ENCODE results near the gene C1QTNF12.
"Not testable (repeated sequence)": the region's sequence is repeated elsewhere in the genome, so short reads cannot be mapped to it uniquely, and the experiment has no call there.

C1QTNF12 gene

GRCh38 chr1:1259119-1259488, 12.6 kb upstream of the C1QTNF12 start:
- no peak for DNase-seq

DNA sequence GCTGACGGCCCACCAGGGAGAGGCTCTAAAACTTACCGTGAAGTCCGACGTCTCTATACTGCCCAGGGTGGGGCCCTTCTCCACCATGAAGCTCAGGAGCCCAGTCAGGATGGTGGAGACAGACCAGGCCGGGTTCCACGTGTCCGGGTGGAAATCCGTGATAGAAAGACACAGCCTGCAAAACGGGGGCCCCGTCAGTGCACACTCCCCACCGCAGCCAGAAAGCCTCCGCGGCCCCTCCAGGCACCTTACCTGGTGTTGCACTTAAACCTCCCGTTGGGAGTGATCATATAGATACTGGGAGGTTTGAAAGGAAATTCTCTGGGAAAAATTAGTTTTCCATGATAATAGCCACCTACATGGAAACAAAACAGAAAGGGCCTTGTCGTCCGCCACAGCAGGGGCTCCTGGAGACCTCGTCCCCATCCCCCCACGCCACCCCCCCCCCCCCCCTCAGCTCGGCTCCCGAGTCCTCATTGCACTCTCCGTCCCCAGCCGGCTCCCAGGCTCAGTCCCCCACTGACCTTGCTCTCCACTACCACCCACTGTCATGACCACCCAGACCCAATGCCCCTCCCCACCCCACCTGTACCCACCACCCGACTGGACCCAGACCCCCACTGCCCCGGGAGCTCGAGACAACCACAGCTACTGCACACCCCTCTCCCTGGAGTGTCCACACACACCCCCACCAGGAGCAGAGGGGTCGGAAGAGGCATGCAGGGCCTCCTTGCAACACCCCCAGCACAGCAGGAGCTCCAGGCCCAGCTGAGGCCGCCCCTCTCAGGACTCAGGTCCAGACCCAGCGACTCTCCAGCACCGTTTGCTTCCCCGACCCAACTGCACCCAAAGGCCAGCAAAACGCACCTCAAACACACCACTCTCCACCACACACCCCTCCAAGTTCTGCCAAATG, 10.7 kb upstream of the C1QTNF12 start:
- DNase-seq: no peak

GRCh38 chr1:1255611-1256010, 9.1 kb upstream of the C1QTNF12 start:
- DNase-seq: no peak

DNA sequence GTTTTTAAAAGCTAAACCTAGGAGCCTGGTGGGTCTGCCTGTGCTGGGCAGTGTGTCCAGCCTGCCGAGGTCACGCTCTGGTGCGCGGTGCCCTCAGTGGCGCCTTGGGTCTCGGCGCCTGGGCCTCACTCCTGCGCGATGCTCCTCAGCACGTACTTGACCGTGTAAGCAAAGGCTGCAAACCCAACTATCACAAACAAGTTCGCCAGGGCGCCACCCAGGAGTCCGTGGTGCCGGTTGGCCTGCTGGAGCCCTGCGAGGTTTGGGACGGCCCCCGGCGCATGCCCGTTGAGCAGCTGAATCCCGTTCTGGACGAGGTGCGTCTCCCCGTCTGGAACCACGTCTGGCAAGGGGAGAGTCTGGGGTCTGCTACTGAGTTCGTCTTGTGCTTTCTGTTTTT, 8.6 kb upstream of the C1QTNF12 start:
- DNase-seq: no peak

GRCh38 chr1:1254667-1254998, 8.1 kb upstream of the C1QTNF12 start:
- DNase-seq: no peak

DNA sequence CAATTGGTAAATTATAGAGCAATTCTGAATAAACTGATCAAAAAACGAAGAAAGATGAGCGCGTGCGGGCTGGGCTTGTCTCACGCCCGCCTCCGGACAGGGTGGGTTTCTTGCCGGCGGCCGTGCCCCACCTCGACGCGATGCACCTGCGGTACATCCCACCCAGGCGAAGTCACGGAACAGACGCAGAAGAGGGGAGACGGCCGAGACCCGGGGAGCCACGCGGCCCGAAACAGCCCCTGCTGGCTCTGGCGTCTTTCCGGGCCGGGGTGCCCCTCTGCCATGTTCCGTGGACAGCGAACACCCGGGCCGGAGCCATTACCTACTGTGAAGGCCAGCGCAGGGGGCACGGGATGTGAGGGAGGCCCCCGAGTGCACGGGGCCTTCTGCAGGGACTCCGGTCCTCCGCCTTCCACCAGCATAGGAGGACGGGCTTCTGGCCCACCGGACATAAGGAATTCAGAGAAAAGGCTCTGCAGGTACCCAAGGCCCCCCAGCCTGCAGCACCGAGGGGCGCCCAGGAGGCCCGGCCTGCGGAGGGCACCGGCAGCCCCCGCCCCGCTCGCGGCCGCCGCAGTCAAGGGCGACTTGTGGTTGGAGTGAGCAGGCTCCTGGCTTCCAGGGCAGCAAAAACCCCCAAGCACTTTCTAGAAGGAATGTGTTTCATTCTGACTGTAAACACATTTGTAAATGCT, 7.6 kb upstream of the C1QTNF12 start:
- no peak for DNase-seq

DNA sequence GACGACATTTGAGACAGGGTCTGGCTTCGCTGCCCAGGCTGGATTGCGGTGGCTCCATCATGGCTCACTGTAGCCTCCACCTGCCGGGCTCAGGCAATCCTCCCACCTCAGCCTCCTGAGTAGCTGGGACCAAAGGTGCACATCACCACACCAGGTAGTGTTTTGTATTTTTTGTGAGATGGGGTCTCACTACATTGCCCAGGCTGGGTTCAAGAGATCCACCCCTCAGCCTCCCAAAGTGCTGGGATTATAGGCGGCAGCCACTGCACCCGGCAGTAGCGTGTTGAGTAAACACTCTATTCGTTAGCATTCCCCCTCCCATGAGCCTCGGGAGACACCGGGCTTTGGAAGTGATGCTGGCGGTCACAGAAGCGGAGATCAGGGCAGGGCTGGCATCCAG, 6.8 kb upstream of the C1QTNF12 start:
- no peak for DNase-seq

GRCh38 chr1:1250786-1251284, 4.3 kb upstream of the C1QTNF12 start:
- DNase-seq: peak; percentile 75

GRCh38 chr1:1248009-1248913, 1.7 kb upstream of the C1QTNF12 start:
- not testable (repeated sequence) for DNase-seq

DNA sequence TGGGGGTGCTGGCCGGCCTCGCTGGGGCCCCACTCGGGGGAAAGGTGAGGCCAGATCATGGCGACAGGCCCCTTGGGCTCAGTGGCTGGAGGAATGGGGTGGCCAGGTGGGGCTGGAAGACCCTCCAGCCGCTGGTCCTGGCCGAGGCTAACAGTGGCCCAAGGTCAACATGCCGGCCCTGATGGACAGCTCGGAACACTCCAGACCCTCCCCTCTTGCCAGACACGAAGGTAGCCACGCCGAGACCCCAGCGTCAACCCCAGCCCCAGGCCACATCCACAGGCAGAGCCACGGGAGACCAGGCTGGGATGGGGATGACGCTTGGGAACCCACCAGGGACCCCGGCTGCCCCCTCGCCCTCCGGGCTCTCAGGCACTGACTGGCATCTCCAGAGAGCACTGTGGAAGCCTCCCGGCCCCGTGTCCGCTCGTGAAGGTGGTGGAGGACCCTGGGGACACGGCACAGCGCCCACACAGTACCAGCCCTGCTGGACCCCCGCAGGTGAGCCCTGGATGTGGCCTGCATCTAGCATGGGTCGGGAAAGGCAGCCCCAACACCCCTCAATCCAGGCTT, 905 bp upstream of the C1QTNF12 start:
- DNase-seq: no peak

GRCh38 chr1:1245817-1246576, 525 bp downstream of the C1QTNF12 start:
- DNase-seq: no peak

GRCh38 chr1:1245178-1245816, 1.2 kb downstream of the C1QTNF12 start:
- no peak for DNase-seq

DNA sequence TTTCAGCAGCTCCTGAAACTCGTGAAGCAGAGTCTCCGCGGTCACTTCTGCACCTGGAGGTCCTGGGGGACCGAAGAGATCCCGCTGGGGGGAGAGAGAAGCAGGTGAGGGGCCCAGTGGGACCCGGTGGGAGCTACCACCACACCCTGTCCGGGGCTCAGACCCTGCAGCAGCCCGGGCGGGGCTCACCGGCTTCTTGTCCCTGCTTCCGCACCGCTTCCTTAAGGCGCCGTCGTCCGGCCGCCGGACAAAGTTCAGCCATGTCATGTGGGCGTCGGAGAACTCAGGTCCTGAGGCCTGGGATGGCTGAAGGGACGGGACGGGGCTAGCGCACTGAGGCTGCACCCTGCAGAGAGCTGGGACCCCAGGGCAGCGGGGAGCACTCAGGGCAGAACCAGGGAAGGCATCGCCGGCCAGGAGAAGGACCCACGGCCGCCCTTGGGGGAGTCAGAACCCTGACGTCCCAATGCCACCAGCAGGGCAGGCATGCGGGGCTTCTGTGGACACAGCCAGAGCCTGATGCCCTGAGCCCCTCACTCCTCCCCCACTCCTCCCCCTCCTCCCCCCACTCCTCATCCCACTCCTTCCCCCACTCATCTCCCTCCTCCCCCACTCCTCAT, 2.2 kb downstream of the C1QTNF12 start:
- no peak for DNase-seq

DNA sequence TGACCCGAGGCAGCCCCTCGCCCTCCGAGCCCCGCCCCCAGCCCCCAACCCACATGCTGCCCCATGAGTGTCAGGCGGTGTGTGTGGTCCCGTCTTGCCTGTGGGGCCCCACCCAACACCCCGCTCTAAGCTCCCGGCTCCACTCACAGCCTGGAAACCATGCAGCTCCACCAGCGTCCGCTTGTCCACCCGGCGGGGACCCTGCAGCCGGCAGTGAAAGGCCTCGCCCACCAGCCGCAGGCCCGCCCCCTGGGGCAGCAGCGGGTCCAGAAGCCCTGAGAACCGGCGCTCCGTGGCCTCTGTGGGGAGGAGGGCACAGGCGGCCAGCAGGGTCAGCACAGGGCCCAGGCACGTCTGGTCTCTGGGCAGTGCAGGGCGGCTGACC, 2.7 kb downstream of the C1QTNF12 start:
- no peak for DNase-seq

DNA sequence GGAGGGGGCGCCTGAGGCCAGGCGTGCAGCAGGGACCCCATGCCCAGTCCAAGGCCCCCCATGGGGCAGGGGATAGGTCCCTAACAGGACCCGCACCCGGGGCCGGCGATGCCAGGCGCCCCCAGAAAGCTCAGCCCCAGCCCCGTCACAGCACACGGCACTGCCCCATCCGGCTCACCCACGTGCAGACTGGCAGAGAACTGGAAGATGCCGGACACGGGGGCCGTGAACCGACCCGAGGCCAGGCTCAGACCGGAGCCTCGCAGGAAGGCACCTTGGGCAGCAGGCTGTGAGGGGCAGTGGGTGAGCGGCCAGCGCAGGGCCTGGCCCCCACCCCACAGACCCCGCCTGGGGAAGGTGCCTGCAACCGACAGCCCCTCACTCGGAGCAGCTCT, 3.3 kb downstream of the C1QTNF12 start:
- no peak for DNase-seq

GRCh38 chr1:1242461-1243265, 3.9 kb downstream of the C1QTNF12 start:
- no peak for DNase-seq

GRCh38 chr1:1241588-1242219, 4.8 kb downstream of the C1QTNF12 start:
- DNase-seq: no peak

- no peak for DNase-seq
Measured at GRCh38 chr1:1240822-1241587, 5.5 kb downstream of the C1QTNF12 start.

DNA sequence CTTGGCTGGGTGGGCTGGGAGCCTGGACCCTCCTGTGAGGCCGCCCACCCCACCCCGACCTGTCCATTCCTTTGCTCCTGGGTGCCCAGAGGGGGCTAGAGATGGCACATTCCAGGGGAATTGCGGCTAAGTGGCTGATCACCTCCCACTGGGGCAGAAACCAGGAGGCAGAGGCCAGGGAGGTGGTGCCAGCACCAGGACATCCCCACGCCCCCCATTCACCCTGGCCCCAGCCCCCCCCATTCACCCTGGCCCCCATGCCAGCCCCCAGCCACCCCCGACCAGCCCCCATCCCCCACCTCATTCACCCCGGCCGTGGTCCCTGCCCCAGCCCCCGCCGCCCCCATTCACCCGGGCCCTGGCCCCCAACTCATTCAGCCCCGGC, 6.2 kb downstream of the C1QTNF12 start:
- DNase-seq: no peak
